Ovary (tissue), 9 donors: ENCODE measurements around the gene VGF. TPM values are rescaled to one million over a fixed set of nuclear protein-coding genes. Genes with fewer than 3 reads are reported as not detected.
"Not testable (repeated sequence)": the region's sequence is repeated elsewhere in the genome, so short reads cannot be mapped to it uniquely, and the experiment has no call there.

ENCODE experiments used
- DNase-seq, 5 donors: peaks; one replicate each; pipeline ENCODE4 v3.0.0-alpha.2; 2019 to 2020
- H3K27ac ChIP-seq, 2 donors: fragments of 200-600 bp; one replicate each; pipeline versions ENCODE4 v1.5.1 to v1.8.0; 2019 to 2022
- H3K27me3 ChIP-seq: fragments of 200-600 bp; one replicate; pipeline ENCODE4 v1.8.0; 2022
- H3K36me3 ChIP-seq: fragments of 200-600 bp; sonication (generic); one replicate; pipeline ENCODE4 v1.5.1; 2019
- H3K4me1 ChIP-seq: one replicate; pipeline ENCODE4 v1.8.1; 2013; ENCODE audit warnings: mild to moderate bottlenecking, moderate library complexity; ENCODE audit not compliant: insufficient read depth
- H3K4me3 ChIP-seq: fragments of 200-600 bp; sonication (generic); one replicate; pipeline ENCODE4 v1.5.1; 2017
- H3K9me3 ChIP-seq, 2 donors: fragments of 200-600 bp in 1 of 2; sonication (generic) in 1 of 2; one replicate each; pipeline versions ENCODE4 v1.5.1 to v1.8.1; 2013 to 2019; ENCODE audit warnings: mild to moderate bottlenecking in 1 of 2, moderate library complexity in 1 of 2
- CTCF ChIP-seq, 3 donors: fragments of 450-650 bp in 2 of 3; fragments of 200-600 bp in 1 of 3; IDR thresholded peaks; one replicate each; pipeline versions ENCODE4 v1.5.1 to v1.8.0; 2016 to 2022; ENCODE audit warnings: antibody characterized with exemption in 3 of 3, mild to moderate bottlenecking in 1 of 3
- EP300 ChIP-seq: sonication (generic); formaldehyde crosslinking; IDR thresholded peaks from one replicate; pipeline ENCODE4 v1.6.1; 2017; ENCODE audit warnings: antibody characterized with exemption
- POLR2A ChIP-seq: fragments of 450-650 bp; IDR thresholded peaks from one replicate; pipeline ENCODE4 v1.6.1; 2017; ENCODE audit warnings: antibody characterized with exemption, mild to moderate bottlenecking, moderate library complexity
- WGBS, 3 donors: extraction: QIAGEN DNeasy Blood & Tissue Kit in 1 of 3; methylation state at CpG; one replicate each; pipeline versions ENCODE4 v1.1.5 to v1.1.7; 2013 to 2017; 5-methylcytosine and 5-hydroxymethylcytosine counted together
- intact Hi-C, 4 donors: fragments of 100-400 bp; cut with DNase I; formaldehyde crosslinking; loops; one replicate each; pipeline versions ENCODE4 v1.11.0 to v1.15.1; 2022 to 2023
- polyA plus RNA-seq, 2 donors: library from polyadenylated mRNA; stranded (reverse); fragments of 200-250 nt in 1 of 2; fragments of 350-450 nt in 1 of 2; fragmentation: Illumina TruSeq in 1 of 2; extraction: RNeasy Lipid Tissue Mini Kit (QIAGEN cat#74804) in 1 of 2; gene quantifications; one replicate each; pipeline ENCODE4 v1.2.3, GENCODE V29; 2013 to 2014
- total RNA-seq, 7 donors: library from RNA; depleted of rRNA in 2 of 7; stranded (reverse); fragments of >200 nt in 2 of 7; fragmentation: NEBNext Ultra II Directional in 3 of 7; extraction: Animal tissue kit (Norgen Biotek cat#: 25700) in 3 of 7; gene quantifications; one replicate each; pipeline versions ENCODE4 v1.1.0 to v1.2.4, GENCODE V29; 2016 to 2023
- donor health status: DM: no; HTN: no; CAD: no; lungs with moderate emphysema.
- donor health status: DM: no; HTN: no; CAD: no.
- donor health status: Bipolar disorder and iron deficiency.
- donor health status: DM: yes; HTN: yes; CAD: no.
- donor health status: DM: no; HTN: no; CAD: no.
- donor health status: DM: yes; HTN: yes; CAD: no.

Gene VGF
- total and polyA plus RNA-seq, 9 donors, result 0.04 to 0.20 TPM; not detected in 7

DNA sequence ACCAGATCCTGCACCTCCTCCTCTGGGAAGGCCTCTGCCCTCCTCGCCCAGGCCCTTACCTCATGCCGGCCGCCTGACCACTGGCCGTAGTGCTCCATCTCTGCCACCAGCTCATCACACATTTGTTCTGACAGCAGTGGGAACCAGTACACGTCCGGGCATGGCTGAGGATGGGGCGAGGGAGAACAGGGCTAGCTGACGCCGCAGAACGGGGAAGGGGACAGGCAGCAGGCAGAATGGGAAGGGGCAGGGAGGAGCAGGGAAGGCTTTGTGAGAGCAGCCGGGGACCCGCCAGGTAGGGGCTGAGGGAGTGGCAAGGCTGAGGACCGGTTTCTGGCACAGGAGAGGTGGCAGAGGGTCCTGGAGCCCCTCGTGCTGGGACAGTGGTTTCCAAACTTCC lies 43.4 kb upstream of the VGF start:
- TF ChIP-seq EP300, result no peak
- TF ChIP-seq CTCF (IDR thresholded peaks at IDR 0.05), result no peak
- TF ChIP-seq POLR2A, result no peak
- intact Hi-C loops, result no loop called here
- Histone ChIP-seq H3K27ac (no peak overlapping the region), H3K4me3 (no peak overlapping the region), H3K27me3 (no peaks in the 10 kb centered on the region), H3K36me3 (no peaks in the 10 kb centered on the region), H3K9me3 (no peaks in the 10 kb centered on the region), H3K4me1 (no peaks in the 10 kb centered on the region)
- whole genome bisulfite sequencing, 3 donors, result 90% methylated on average over 14 of the region's 14 CpGs
- no peak for DNase-seq

DNA sequence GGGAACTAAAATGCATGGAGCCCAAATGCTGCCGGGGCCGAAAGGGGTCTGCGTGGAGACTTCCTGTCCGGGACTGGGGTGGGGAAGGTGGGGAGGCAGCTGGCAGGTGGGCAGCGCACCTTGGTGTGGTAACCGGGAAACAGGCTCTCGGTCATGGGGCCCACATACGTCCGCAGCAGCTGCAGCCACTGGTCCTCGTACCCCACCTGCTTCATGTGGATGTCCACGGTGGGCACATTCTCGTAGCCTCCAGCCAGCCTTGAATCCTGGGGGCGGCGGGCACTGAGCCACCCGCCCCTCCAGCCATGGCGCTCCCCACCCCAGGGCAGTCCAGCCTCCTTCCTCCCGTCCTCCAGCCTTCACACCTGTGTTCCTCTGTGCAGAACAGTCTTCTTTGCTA lies 42.1 kb upstream of the VGF start:
- TF ChIP-seq EP300 (no peak), POLR2A (no peak), CTCF (IDR thresholded peaks at IDR 0.05) (no peak)
- Histone ChIP-seq H3K27me3 (no peaks in the 10 kb centered on the region), H3K27ac (no peak overlapping the region), H3K36me3 (no peaks in the 10 kb centered on the region), H3K4me3 (no peak overlapping the region), H3K4me1 (no peaks in the 10 kb centered on the region), H3K9me3 (no peaks in the 10 kb centered on the region)
- no peak for DNase-seq
- intact Hi-C loops, result no loop called here
- 81 to 90% (median 90%) methylated on average over 17 of the region's 17 CpGs for WGBS, 3 donors

- Histone ChIP-seq H3K9me3 (no peaks in the 10 kb centered on the region), H3K36me3 (no peaks in the 10 kb centered on the region), H3K4me3 (no peak overlapping the region), H3K27ac (no peak overlapping the region), H3K27me3 (peaks cover 4% of the 10 kb centered on the region), H3K4me1 (no peaks in the 10 kb centered on the region)
- no peak for TF ChIP-seq POLR2A
- no peak for TF ChIP-seq CTCF (IDR thresholded peaks at IDR 0.05)
- TF ChIP-seq EP300, result no peak
- intact Hi-C loops, result no loop called here
- no peak for DNase-seq
- 83 to 86% (median 84%) methylated on average over 19 of the region's 19 CpGs for WGBS, 3 donors
Measured at GRCh38 chr7:101206665-101207042, 41.3 kb upstream of the VGF start.

DNA sequence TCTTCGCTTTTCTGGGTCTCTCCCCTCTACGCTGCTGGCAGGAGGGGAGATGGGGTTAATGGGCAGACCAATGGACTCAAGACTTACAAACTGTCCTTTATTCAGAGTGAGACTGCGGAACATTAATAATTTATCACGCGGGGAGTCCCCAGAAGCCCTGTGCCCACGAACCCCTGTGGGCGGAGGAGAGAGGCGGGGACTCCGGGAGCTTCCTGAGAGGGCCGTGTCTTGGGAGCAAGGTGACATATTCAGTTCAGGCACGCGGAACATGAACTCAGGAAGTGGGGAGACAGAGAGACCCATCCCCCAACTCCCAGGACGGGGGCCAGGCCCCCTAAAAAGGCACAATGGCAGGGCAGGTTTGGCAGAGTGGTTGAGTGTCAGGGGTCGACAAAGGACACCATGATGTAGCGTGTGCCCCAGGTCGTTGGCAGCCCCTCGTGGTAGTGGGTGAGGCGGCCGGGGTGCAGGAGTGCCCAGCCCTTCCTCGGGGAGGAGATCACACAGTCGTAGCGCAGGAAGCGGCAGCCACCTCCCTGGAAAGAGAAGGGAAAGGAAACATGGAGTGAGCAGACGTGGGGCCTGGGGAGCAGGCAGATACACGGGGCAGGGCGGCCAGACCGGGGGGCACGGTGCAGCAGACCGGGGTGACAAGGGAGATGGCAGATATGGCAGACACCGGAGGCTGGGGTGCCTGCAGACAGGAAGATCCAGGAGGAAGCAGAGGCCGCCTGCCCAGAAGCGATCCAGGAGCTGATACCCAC lies 40.7 kb upstream of the VGF start:
- Histone ChIP-seq H3K27ac (no peak overlapping the region), H3K9me3 (no peaks in the 10 kb centered on the region), H3K4me3 (no peak overlapping the region), H3K27me3 (peaks cover 4% of the 10 kb centered on the region), H3K36me3 (no peaks in the 10 kb centered on the region), H3K4me1 (no peaks in the 10 kb centered on the region)
- DNase-seq, result no peak
- 80 to 85% (median 82%) methylated on average over 32 of the region's 32 CpGs for WGBS, 3 donors
- TF ChIP-seq CTCF (IDR thresholded peaks at IDR 0.05) (no peak), POLR2A (no peak), EP300 (no peak)
- intact Hi-C loops, result no loop called here

- H3K36me3 ChIP-seq, H3K27ac ChIP-seq, H3K4me1 ChIP-seq, H3K4me3 ChIP-seq, H3K9me3 ChIP-seq, H3K27me3 ChIP-seq, DNase-seq: not testable (repeated sequence)
- intact Hi-C loops, result loop anchor here in 1 of 4 donors (1.0 kb wide), 1 partner anchor 20 kb away; no protein-coding TSS in a partner anchor
- WGBS, 3 donors, result 56 to 71% (median 62%) methylated on average over 22 of the region's 22 CpGs
Measured at GRCh38 chr7:101203740-101204738, 38.7 kb upstream of the VGF start.
